ENCODE data around the gene PDZRN3. TPM values are rescaled to one million over a fixed set of nuclear protein-coding genes. Genes with fewer than 3 reads are reported as not detected.
A peak's percentile ranks its signal among the peaks of the same experiment; 100 is the strongest.

PDZRN3 gene
- total RNA-seq, 1 donor from 2014 or later: 50.6 TPM

DNA sequence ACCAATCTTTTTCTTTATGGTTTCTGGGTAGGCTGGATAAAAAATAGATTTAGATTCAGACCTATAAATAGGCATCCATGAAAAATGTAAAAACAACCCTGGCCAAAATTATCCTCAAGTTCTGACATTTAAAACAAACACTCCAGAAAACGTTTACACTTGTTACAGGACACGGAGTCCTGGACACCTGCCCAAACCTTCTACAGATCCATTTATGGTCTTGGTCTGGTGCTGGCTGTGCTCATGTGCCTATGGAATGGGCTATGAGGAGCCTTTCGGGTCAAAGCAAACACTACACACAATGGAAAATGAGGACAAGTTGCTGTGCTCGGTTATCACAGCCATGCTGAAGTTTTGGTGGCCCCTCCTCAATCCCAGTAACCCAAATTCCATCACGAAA is 108.1 kb downstream of the PDZRN3 start:
- Histone ChIP-seq H3K9ac (ENCODE audit: low read depth in 1 of 3, low read length in 3 of 3) (peak overlapping the region in 1 of 3 donors; percentile 61), H3K9me3 (ENCODE audit: control insufficient read depth in 3 of 3, low read length in 3 of 3) (no peaks in the 10 kb centered on the region), H3K4me1 (ENCODE audit: control insufficient read depth in 3 of 3, insufficient read depth in 3 of 3, low read length in 3 of 3) (peaks cover 16 to 30% (median 23%) of the 10 kb centered on the region in 3 donors), H3K36me3 (ENCODE audit: control insufficient read depth in 3 of 3, insufficient read depth in 3 of 3, low read length in 3 of 3) (no peaks in the 10 kb centered on the region), H3K27me3 (ENCODE audit: control insufficient read depth in 3 of 3, insufficient read depth in 3 of 3, low read length in 3 of 3) (no peaks in the 10 kb centered on the region), H3K27ac (ENCODE audit: low read depth, low read length) (peak overlapping the region; percentile 49), H3K4me3 (ENCODE audit: low read length in 3 of 3) (peak overlapping the region in 2 of 3 donors; percentile 23 to 36)

DNA sequence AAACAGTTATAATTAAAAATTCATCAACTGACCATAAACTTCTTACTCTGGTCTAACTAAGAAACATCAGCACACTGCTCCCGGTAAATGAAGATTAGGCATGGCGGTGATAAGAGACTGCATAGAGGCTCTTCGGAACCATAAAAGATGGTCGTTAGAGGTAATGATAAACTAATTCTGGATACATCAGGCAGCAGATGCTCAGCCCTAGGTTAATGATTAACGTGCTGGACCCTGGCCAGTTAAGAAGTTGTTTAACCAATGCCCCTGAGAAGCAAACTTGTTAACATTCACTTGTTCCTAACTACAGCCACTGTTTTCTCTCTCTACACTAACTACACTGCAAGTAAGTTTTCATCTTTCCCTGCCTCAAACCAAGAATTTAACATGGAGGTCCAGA is 111.5 kb downstream of the PDZRN3 start:
- Histone ChIP-seq H3K27ac (ENCODE audit: low read depth, low read length) (no peak overlapping the region), H3K4me3 (ENCODE audit: low read length in 3 of 3) (no peak overlapping the region)

DNA sequence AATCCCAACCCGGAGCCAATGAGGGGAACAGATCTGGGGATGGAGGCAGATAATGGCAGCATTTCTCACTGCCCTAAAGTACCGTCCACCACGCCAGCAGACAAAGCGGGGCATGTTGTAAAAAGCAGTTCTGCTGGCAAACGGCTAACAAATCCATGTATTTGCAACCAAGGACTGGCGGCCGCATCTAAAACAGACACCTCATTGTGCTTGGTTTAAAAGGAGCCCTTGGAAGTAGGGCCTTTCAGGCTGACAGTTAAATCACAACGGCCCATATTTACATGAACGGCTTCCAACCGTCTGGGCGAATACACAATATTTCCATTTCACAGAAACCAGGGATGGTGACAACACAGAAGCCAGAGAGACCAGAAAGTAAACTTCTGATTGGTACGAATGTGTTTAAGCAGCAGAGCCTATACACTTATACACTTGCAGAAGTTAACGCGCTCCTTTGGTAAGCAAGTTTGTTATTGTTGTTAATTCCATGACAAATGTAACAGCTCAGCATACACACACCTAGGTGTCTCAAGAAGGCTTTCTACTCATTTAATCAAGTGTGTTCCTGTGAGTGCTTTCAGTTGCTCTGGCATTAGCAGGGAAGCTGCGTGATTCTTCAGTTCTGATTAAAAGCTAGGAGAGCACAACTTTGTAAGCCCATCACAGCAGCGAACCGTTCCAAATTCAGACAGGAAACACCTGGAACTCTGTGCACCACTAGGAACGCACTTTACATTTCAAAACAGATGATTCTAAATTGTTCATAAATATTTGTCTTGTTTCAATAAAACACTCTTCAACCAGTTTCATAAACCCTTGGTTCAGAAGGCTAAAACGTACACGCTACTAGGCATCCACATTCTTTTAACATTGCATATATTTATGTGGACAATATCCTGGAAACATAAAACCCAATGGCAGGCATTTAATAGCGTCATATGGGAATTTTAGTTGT is 112.9 kb downstream of the PDZRN3 start:
- H3K9ac ChIP-seq (ENCODE audit: low read depth in 1 of 3, low read length in 3 of 3): no peak overlapping the region
- H3K4me3 ChIP-seq (ENCODE audit: low read length in 3 of 3): no peak overlapping the region
- no peaks in the 10 kb centered on the region for H3K9me3 ChIP-seq (ENCODE audit: control insufficient read depth in 3 of 3, low read length in 3 of 3)
- no peak overlapping the region for H3K27ac ChIP-seq (ENCODE audit: low read depth, low read length)
- no peaks in the 10 kb centered on the region for H3K27me3 ChIP-seq (ENCODE audit: control insufficient read depth in 3 of 3, insufficient read depth in 3 of 3, low read length in 3 of 3)
- peaks cover 13 to 19% (median 16%) of the 10 kb centered on the region in 3 donors for H3K4me1 ChIP-seq (ENCODE audit: control insufficient read depth in 3 of 3, insufficient read depth in 3 of 3, low read length in 3 of 3)
- H3K36me3 ChIP-seq (ENCODE audit: control insufficient read depth in 3 of 3, insufficient read depth in 3 of 3, low read length in 3 of 3): no peaks in the 10 kb centered on the region

More for the DNA sequence above, 111.5 kb downstream of the PDZRN3 start:
- Histone ChIP-seq H3K36me3 (ENCODE audit: control insufficient read depth in 3 of 3, insufficient read depth in 3 of 3, low read length in 3 of 3) (no peaks in the 10 kb centered on the region), H3K4me1 (ENCODE audit: control insufficient read depth in 3 of 3, insufficient read depth in 3 of 3, low read length in 3 of 3) (peaks cover 15 to 22% (median 18%) of the 10 kb centered on the region in 3 donors), H3K9ac (ENCODE audit: low read depth in 1 of 3, low read length in 3 of 3) (no peak overlapping the region), H3K9me3 (ENCODE audit: control insufficient read depth in 3 of 3, low read length in 3 of 3) (no peaks in the 10 kb centered on the region), H3K27me3 (ENCODE audit: control insufficient read depth in 3 of 3, insufficient read depth in 3 of 3, low read length in 3 of 3) (no peaks in the 10 kb centered on the region)

DNA sequence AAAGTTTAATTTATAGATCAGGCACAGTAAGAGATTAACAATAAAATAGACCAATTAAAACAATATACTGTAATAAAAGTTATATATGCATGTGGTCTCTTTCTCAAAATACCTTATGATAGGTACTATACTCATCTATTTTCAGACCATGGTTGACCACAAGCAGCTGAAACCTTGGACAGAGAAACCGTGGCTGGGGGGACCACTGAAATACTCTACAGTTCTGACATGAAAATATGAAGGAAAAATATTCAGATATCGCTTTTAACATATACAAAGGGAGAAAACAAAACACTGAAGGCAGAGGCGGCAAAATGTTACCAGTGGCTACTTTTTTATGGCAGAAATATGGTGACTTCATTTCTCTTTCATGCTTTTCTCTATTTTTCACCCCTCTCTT is 114.0 kb downstream of the PDZRN3 start:
- no peak overlapping the region for H3K4me3 ChIP-seq (ENCODE audit: low read length in 3 of 3)
- no peak overlapping the region for H3K9ac ChIP-seq (ENCODE audit: low read depth in 1 of 3, low read length in 3 of 3)
- no peak overlapping the region for H3K27ac ChIP-seq (ENCODE audit: low read depth, low read length)
- H3K36me3 ChIP-seq (ENCODE audit: control insufficient read depth in 3 of 3, insufficient read depth in 3 of 3, low read length in 3 of 3): no peaks in the 10 kb centered on the region
- H3K4me1 ChIP-seq (ENCODE audit: control insufficient read depth in 3 of 3, insufficient read depth in 3 of 3, low read length in 3 of 3): peaks cover 10 to 16% (median 15%) of the 10 kb centered on the region in 3 donors
- no peaks in the 10 kb centered on the region for H3K27me3 ChIP-seq (ENCODE audit: control insufficient read depth in 3 of 3, insufficient read depth in 3 of 3, low read length in 3 of 3)
- no peaks in the 10 kb centered on the region for H3K9me3 ChIP-seq (ENCODE audit: control insufficient read depth in 3 of 3, low read length in 3 of 3)

DNA sequence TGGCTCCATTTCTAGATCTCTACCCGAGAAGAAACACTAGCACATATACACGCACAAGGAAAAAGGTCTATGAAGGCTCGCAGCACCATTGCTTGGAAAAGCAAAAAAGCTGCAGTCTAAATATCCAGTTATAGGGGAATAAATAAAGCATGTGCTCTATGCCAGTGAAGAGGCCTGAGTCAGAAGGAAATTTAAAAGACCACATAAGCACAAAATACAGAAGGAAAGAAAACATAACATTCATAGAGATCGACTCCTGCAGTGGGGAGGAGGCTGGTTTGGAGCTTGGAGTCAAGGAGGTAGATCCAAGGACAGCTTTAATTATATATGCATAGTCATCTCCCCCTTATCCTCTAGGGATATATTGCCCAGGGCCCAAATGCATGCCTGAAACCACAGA is 114.4 kb downstream of the PDZRN3 start:
- peaks cover 10 to 16% (median 15%) of the 10 kb centered on the region in 3 donors for H3K4me1 ChIP-seq (ENCODE audit: control insufficient read depth in 3 of 3, insufficient read depth in 3 of 3, low read length in 3 of 3)
- H3K27me3 ChIP-seq (ENCODE audit: control insufficient read depth in 3 of 3, insufficient read depth in 3 of 3, low read length in 3 of 3): no peaks in the 10 kb centered on the region
- no peaks in the 10 kb centered on the region for H3K36me3 ChIP-seq (ENCODE audit: control insufficient read depth in 3 of 3, insufficient read depth in 3 of 3, low read length in 3 of 3)
- H3K9ac ChIP-seq (ENCODE audit: low read depth in 1 of 3, low read length in 3 of 3): no peak overlapping the region
- H3K9me3 ChIP-seq (ENCODE audit: control insufficient read depth in 3 of 3, low read length in 3 of 3): no peaks in the 10 kb centered on the region
- H3K27ac ChIP-seq (ENCODE audit: low read depth, low read length): no peak overlapping the region
- H3K4me3 ChIP-seq (ENCODE audit: low read length in 3 of 3): no peak overlapping the region

DNA sequence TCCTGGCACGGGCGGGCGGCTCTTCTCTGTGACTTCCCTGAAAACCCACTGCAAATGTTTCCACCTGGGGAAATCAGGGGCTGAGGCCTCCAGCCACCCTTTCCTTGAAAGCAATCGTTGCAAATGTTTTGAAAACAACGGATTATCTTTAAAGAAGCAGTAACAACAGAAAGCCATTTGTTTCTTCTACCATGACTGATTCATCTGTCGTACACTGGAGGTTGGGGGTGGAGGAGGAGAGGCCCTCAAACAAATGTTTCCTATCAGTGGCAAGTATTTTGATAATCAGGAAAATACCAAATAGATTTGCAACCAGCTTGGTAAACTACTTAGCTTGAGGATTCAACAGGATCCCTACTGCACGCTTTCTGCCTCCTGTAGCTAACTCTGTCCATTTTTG is 114.9 kb downstream of the PDZRN3 start:
- Histone ChIP-seq H3K4me1 (ENCODE audit: control insufficient read depth in 3 of 3, insufficient read depth in 3 of 3, low read length in 3 of 3) (peaks cover 11 to 20% (median 16%) of the 10 kb centered on the region in 3 donors), H3K36me3 (ENCODE audit: control insufficient read depth in 3 of 3, insufficient read depth in 3 of 3, low read length in 3 of 3) (no peaks in the 10 kb centered on the region), H3K27me3 (ENCODE audit: control insufficient read depth in 3 of 3, insufficient read depth in 3 of 3, low read length in 3 of 3) (no peaks in the 10 kb centered on the region), H3K4me3 (ENCODE audit: low read length in 3 of 3) (no peak overlapping the region), H3K9ac (ENCODE audit: low read depth in 1 of 3, low read length in 3 of 3) (no peak overlapping the region), H3K9me3 (ENCODE audit: control insufficient read depth in 3 of 3, low read length in 3 of 3) (no peaks in the 10 kb centered on the region), H3K27ac (ENCODE audit: low read depth, low read length) (no peak overlapping the region)

DNA sequence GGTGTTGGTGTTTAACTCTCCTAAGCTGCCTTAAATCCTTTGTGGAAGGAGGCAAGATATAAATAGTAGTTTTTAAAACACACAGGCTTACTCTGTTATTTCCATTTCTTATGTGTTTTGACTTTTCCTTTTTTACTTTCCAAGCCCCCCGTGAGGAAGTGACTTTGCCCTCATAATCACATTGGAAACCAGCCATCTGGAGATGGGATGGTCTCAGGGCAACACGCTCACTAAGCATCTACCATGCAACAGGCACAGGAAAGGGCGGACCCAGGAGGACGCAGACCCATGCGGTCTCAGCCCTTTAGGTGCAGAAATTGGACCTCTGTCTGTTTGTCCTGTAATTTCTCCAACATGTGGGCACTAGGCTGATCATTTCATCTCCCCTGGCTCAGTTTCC is 115.7 kb downstream of the PDZRN3 start:
- Histone ChIP-seq H3K27me3 (ENCODE audit: control insufficient read depth in 3 of 3, insufficient read depth in 3 of 3, low read length in 3 of 3) (no peaks in the 10 kb centered on the region), H3K4me1 (ENCODE audit: control insufficient read depth in 3 of 3, insufficient read depth in 3 of 3, low read length in 3 of 3) (peaks cover 18 to 28% (median 22%) of the 10 kb centered on the region in 3 donors), H3K9me3 (ENCODE audit: control insufficient read depth in 3 of 3, low read length in 3 of 3) (no peaks in the 10 kb centered on the region), H3K4me3 (ENCODE audit: low read length in 3 of 3) (no peak overlapping the region), H3K9ac (ENCODE audit: low read depth in 1 of 3, low read length in 3 of 3) (peak overlapping the region in 1 of 3 donors; percentile 42), H3K36me3 (ENCODE audit: control insufficient read depth in 3 of 3, insufficient read depth in 3 of 3, low read length in 3 of 3) (no peaks in the 10 kb centered on the region), H3K27ac (ENCODE audit: low read depth, low read length) (peak overlapping the region; percentile 16)

DNA sequence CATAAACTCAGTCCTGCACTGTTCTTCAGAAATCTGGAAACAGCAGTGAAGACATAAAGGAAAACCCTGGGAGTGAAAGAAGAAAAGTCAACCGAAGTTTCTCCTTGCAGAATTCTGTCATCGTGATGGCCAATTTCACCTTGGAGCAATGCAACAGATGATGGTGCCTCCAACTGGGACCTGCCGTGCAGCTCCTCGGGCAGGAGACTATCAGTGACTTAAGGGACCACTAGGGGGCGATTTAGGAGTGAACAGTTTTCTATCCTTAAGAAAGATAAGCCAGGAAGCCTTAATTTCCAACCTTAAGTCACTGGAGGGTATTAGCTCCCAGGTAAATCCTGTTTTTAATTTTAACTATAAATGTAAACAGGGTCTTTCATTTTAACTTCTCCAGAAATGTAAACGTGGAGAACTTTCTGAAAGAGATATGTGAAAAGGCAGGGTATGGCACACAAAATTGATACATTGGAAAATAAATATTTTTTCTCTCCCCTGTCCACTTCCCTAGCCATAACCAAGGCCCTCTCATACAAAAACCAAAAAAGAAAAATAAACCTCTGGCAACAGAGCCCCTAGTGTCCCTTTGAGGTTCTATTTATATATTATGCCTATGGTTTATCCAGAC is 116.3 kb downstream of the PDZRN3 start:
- H3K4me1 ChIP-seq (ENCODE audit: control insufficient read depth in 3 of 3, insufficient read depth in 3 of 3, low read length in 3 of 3): peaks cover 20 to 32% (median 27%) of the 10 kb centered on the region in 3 donors
- no peaks in the 10 kb centered on the region for H3K27me3 ChIP-seq (ENCODE audit: control insufficient read depth in 3 of 3, insufficient read depth in 3 of 3, low read length in 3 of 3)
- H3K9ac ChIP-seq (ENCODE audit: low read depth in 1 of 3, low read length in 3 of 3): peak overlapping the region in 1 of 3 donors; percentile 42
- H3K4me3 ChIP-seq (ENCODE audit: low read length in 3 of 3): no peak overlapping the region
- H3K36me3 ChIP-seq (ENCODE audit: control insufficient read depth in 3 of 3, insufficient read depth in 3 of 3, low read length in 3 of 3): no peaks in the 10 kb centered on the region
- peak overlapping the region; percentile 16 for H3K27ac ChIP-seq (ENCODE audit: low read depth, low read length)
- H3K9me3 ChIP-seq (ENCODE audit: control insufficient read depth in 3 of 3, low read length in 3 of 3): no peaks in the 10 kb centered on the region

DNA sequence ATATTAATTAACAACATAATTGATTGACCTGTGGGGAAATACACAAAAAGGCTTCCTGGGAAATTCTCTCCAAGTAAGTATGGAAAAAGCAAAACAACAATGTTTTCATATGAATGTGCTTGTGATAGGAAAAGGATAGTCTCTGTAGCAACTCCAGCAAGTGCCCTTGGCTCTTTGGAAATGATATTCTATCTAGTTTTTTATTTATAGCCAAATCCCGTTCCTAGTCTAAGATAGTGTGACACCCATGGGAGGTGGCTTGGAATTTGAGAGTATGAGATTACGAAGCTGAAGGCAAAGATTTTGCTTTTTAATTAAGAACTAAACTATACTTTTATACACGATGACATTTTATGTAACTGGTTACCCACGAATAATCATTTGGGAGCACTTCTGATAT is 119.9 kb downstream of the PDZRN3 start:
- Histone ChIP-seq H3K36me3 (ENCODE audit: control insufficient read depth in 3 of 3, insufficient read depth in 3 of 3, low read length in 3 of 3) (no peaks in the 10 kb centered on the region), H3K27ac (ENCODE audit: low read depth, low read length) (peak overlapping the region; percentile 20), H3K4me3 (ENCODE audit: low read length in 3 of 3) (no peak overlapping the region), H3K4me1 (ENCODE audit: control insufficient read depth in 3 of 3, insufficient read depth in 3 of 3, low read length in 3 of 3) (peaks cover 22 to 35% (median 25%) of the 10 kb centered on the region in 3 donors), H3K9ac (ENCODE audit: low read depth in 1 of 3, low read length in 3 of 3) (peak overlapping the region; percentile 18 to 35 (median 34)), H3K27me3 (ENCODE audit: control insufficient read depth in 3 of 3, insufficient read depth in 3 of 3, low read length in 3 of 3) (no peaks in the 10 kb centered on the region), H3K9me3 (ENCODE audit: control insufficient read depth in 3 of 3, low read length in 3 of 3) (no peaks in the 10 kb centered on the region)

DNA sequence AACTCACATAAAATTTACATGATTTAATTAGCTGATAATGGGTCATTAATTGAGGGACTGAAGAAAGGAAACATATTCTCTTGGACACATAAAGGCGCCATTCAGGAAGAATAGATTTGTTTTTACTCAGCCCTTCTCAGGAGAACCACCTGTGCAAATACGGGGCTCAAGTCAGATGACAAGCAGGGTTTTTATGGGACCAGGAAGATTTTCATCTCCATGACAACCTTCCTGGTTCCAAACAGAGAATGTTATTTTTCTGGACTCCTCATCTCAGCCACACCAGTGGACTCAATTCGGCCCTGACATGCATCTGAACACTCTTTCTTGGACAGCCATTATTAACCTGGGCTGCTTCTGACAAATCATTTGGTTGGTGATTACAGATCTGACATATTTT is 120.5 kb downstream of the PDZRN3 start:
- Histone ChIP-seq H3K9me3 (ENCODE audit: control insufficient read depth in 3 of 3, low read length in 3 of 3) (no peaks in the 10 kb centered on the region), H3K4me3 (ENCODE audit: low read length in 3 of 3) (no peak overlapping the region), H3K4me1 (ENCODE audit: control insufficient read depth in 3 of 3, insufficient read depth in 3 of 3, low read length in 3 of 3) (peaks cover 20 to 30% (median 22%) of the 10 kb centered on the region in 3 donors), H3K27ac (ENCODE audit: low read depth, low read length) (peak overlapping the region; percentile 20), H3K27me3 (ENCODE audit: control insufficient read depth in 3 of 3, insufficient read depth in 3 of 3, low read length in 3 of 3) (no peaks in the 10 kb centered on the region), H3K36me3 (ENCODE audit: control insufficient read depth in 3 of 3, insufficient read depth in 3 of 3, low read length in 3 of 3) (no peaks in the 10 kb centered on the region), H3K9ac (ENCODE audit: low read depth in 1 of 3, low read length in 3 of 3) (peak overlapping the region in 2 of 3 donors; percentile 35 to 54)

All from skeletal muscle tissue (tissue), 4 donors.